DMS153 treated with DMSO at 0.1 percent for 48 hours (cell line): ENCODE measurements around the gene SYNE1.
"Not testable (repeated sequence)": the region's sequence is repeated elsewhere in the genome, so short reads cannot be mapped to it uniquely, and the experiment has no call there.

Source experiments
- DNase-seq: peaks from one replicate; lab custom pipeline; 2025; ENCODE audit not compliant: unreplicated experiment; lab: John Stamatoyannopoulos, UW

SYNE1 gene

DNA sequence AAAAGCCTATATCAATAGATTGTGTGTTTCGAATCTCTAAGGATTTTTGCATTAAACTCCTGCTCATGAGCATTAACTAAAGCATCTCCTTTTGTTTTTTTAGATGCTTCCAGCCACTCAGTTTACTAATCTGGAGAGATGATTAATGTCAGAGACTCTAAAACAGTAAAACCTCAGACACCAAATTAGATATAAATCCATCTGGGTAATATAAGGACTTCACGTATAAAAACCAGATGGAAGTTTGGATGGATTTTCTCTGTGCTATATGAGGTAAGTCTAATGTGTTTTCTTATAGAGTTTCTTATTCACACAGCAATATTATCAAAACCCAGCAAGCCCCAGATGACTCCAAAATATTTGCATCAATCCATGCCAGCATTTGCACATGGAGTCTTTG, 137.2 kb downstream of the SYNE1 start:
- DNase-seq = no peak

DNA sequence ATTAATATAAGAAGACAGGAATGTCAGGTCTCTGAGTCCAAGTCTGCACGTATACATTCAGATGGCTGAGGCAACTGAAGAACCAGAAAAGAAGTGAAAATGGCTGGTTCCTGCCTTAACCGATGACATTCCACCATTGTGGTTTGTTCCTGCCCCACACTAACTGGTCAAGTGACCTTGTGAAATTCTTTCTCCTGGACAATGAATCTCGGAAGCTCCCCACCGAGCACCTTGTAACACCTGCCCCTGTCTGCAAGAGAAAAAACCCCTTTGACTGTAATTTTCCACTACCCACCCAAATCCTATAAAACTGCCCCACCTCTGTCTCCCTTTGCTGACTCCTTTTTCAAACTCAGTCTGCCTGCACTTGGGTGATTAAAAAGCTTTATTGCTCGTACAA, 140.4 kb downstream of the SYNE1 start:
- DNase-seq = no peak

DNA sequence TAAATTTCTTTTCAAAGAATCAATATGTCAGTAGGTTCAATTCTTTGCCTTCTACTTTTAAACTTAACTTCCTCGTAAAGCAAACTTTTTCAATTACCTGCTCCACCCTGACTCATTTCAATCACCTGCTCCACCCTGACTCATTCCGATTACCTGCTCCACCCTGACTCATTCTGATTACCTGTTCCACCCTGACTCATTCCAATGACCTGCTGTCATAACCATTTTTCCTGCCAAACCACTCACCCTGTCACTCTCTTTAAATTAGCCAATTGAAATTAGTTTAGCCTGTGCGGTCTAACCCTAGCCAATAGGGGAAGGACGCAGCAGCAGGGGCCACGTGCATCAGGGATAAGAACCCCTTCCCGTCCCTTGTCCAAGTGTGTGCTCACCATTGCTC, 141.7 kb downstream of the SYNE1 start:
- DNase-seq = not testable (repeated sequence)

DNA sequence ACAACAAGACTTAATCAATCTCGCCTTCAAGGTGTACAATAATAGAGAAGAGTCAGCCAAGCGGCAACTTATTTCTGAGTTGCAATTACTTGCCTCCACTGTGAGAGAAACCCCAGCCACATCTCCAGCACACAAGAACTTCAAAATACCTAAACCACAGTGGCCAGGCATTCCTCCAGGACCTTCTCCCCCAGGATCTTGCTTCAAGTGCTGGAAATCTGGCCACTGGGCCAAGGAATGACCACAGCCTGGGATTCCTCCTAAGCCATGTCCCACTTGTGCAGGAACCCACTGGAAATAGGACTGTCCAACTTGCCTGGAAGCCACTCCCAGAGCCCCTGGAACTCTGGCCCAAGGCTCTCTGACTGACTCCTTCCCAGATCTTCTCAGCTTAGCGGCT, 144.9 kb downstream of the SYNE1 start:
- DNase-seq = not testable (repeated sequence)

DNA sequence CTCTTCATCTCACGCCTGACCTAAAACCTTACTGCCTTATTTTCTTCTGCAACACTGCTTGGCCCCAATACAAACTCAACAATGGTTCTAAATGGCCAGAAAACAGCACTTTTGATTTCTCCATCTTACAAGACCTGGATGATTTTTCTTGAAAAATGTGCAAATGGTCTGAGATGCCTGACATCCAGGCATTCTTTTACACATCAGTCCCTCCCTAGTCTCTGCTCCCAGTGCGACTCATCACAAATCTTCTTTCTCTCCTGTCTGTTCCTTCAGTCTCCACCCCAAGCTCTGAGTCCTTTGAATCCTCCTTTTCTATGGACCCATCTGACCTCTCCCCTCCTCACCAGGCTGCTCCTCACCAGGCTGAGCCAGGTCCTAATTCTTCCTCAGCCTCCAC, 145.7 kb downstream of the SYNE1 start:
- DNase-seq = not testable (repeated sequence)

DNA sequence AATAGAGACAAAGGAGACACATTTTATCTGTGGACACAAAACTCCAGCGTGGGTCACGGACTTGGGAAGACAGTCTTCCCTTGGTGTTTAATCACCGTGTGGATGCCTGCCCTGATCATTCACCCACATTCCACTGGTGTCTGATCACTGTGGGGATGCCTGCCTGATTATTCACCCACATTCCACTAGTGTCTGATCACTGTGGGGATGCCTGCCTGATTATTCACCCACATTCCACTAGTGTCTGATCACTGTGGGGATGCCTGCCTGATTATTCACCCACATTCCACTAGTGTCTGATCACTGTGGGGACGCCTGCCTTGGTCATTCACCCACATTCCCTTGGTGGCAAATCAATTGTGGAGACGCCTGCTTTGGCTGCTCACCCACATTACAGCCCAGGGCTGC, 146.2 kb downstream of the SYNE1 start:
- not testable (repeated sequence) for DNase-seq

DNA sequence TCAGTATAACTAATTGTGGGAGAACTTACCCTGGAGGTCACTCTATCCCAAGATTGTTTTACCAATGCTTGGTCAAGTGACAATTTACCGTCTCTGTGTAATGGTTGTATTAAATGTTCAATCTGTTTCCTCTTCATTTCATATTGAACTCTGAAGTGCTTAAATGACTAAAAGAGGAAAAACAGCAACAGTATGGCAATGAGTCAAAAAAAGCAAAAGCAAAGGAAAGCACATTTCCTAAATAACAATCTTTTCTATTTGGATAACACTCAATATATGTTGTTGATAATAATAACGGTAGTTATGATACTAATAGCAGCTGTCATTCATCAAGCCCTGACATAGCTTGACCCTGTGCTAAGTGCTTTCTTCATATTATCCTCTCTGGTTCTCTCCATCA, 152.4 kb downstream of the SYNE1 start:
- no peak for DNase-seq

DNA sequence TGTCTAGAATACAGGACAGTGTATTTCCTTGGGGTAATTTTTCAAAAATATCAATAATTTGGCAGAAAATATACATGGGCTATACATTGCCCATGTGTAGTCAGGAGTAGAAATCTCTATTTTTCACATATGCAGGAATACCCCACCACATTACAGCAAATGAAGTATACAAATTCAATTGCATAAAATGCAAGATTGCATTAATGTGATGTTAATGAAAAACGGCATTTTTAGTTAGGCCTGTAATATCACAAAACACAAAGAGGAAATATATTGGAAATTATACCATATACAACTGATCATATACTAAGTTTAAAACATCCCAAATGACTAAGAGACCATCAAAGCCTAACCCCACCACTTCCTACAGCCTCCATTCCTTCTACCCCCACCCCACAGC, 154.9 kb downstream of the SYNE1 start:
- DNase-seq = no peak

DNA sequence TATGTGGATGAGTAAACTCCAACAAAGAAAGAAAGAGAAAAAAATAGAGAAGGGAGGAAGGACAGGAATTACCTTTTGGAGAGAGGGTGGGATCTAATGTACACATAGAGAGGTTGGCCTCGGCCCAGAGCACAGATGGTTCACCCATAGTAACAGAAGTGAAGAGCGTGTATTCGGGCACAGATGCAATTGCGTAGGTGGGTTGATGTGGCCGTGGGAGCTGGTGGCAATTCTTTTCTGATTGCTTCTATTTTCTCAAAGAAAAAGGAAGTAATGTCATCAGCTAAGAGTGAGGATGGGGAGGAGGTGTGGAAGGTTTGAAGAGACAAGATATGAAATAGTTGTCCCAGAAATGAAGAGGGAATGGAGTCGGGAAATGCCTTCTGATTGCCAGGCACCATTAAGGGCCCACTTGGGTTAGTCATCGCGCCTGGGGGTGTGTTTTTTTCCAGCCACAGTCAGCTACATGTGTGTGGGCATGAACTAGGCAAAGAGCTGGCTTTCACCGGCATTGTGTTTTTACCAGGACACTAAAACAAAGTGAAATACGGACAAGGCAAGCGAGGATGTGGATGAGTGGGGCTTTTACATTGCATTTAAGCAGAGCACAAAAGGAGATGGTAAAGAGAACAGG, 158.7 kb downstream of the SYNE1 start:
- DNase-seq = no peak

DNA sequence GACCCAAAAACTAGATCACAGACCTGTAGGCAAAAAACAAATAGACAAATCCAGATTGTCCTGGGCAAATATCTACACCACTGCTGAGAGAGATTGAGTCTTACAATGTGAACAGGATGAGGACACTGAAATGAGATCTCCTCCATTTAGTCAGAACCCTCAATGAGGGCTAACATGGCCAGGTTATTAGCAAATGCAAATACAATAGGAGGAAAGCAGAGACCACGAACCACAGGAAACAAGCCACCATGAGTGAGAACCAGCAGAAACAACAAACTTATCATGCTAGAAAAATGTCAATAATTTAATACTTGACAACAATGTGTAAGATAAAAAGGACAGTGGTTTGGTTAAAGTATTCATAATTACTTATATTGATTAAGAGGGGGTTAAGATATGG, 162.8 kb downstream of the SYNE1 start:
- DNase-seq = no peak

DNA sequence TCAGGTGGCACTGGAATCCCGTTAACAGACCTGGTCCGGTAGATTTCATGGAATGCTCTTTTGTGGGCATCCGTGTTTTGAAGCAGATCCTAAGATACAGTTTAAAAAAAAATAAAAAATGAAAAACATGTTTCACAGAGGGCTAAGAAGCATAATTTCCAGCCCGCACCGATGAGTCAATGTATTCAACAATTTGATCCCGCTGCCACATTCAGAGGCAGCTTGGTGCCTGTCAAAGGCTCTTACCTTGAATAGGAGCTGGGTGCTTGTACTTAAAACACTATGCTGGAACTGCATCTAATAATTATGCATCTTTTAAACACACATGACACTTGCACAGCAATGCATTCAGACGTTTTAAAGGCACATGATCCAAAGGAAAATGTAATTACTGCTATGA, 164.8 kb downstream of the SYNE1 start:
- no peak for DNase-seq

DNA sequence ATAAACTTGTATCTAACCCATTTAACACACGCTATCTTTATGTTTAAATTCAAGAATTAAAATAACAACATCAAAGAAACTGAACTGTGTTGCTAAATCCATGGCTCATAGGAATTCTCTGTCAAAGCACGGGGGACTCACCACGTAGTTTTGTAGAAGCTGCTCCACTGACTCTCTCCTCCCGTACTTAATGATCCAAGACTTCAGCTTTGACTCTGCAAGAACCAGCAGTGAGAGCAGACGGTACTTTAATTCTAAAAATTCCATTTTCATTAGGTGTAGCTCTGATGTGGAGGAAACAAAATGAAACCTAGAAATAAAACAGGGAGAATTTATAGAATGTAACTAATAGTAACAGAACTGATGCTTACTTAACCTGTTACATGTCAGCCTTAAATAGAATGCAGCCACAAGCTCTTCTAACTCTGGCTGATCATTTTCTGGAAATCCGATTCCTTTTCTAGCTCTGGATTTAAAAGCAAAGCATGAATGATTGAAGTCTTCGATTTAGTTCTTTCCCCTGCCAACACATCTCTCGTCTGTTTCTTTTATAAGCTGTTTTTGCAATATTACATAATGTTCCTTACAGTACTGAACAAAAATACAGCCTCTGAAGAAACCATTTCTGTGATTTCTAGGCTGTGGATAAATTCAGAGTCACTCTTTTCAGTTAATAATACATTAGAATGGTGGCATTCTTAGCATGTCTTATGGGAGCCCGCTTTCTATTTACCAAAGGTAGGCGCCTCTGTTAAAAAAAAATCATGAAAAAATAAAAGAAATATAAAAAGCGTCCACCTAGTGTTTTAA, 165.5 kb downstream of the SYNE1 start:
- DNase-seq = no peak

DNA sequence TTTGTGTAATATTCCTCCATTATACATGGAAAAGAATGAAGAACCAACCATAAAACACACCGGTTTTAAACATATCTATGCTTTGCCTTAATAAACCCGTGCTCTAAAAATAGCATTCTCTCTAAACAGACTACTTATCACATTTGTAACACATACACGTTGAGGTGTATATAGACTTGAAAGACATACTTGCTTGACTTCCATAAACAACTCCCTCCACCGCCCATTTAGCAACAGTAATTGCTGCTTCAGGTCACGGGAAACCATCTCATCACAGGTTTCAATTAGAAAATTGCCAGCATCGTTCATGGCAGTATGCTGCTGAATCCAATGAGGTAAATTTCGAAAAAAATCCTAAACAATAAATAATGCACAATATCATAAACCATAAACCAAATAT, 174.0 kb downstream of the SYNE1 start:
- no peak for DNase-seq

DNA sequence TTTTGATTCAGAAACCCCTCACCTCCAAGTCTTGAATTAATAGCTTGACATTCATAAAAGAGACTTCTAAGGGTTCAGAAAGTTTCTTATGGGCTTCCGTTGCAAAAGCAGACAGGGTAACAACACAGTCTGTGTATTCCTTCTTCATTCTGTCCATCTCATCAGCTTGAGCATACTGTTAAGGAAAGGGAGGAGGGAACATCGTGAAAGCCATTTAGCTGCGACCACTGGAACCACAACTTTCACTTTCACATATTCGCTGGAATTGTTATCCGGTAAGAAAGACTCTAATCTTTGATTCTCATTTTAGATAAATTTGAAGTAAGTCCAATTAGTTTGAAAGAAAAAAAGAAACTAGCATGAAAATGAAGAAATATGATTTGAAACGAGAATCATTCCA, 174.4 kb downstream of the SYNE1 start:
- no peak for DNase-seq

DNA sequence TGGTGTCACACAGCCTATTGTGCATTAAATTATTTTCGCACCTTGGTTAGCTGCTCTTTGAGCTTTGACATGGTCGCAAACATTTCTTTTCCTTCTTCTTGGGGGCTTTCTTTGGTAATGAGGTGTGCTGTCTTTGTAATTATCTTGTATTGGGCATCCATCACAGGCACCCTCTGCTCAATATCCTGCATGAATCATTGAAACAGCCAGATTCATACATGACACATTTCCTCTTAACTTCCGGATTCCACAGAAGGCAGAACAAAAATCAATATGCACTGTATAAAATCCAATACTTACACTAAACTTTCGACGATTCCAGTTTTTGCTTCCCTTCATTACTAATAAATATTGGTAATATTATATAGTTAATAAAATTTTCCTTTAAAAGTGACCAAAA, 175.6 kb downstream of the SYNE1 start:
- no peak for DNase-seq

DNA sequence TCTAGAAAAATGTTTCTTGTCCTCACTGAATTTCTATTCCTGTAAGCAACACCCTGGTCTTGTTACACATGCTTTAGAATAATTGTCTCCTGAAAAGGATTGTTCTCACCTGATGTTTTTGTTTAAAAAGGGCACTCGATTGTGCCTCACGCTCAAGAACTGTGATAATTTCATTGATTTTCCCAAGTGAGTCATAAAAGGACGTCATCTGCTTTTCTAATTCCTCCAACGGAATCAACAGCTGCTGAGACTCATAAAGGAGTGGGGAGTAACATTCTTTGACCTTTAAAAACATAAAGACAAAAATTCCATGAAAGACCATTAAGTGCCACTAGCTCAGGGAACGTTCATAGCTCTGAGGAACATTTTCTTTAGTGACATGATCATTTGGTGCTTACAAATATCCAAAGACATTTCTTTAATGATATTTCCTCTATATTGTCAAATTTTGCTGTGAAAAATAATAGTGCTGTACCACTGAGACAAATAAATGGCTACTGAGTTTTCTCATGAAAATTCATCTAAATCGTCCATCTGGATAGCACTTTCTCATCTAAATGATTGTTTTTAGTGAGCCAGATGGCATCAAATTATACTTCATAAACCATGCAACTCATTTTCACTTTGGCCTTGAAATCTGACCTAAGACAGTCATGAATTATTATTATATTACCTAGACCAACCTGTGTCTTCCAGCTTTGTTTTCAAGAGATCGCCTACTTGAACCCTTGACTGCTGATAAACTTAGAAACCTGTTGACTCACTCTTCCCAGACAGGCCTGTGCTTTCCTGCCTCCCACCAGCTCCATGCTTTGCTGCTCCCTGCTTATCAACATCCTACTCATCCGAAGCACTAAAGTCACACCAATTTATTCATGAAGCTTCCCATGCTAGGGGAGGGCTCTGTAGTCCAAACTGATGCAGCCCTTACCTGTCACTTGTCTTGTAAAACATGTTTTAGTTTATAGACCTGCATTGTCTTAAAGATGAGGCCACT, 178.2 kb downstream of the SYNE1 start:
- DNase-seq = no peak

DNA sequence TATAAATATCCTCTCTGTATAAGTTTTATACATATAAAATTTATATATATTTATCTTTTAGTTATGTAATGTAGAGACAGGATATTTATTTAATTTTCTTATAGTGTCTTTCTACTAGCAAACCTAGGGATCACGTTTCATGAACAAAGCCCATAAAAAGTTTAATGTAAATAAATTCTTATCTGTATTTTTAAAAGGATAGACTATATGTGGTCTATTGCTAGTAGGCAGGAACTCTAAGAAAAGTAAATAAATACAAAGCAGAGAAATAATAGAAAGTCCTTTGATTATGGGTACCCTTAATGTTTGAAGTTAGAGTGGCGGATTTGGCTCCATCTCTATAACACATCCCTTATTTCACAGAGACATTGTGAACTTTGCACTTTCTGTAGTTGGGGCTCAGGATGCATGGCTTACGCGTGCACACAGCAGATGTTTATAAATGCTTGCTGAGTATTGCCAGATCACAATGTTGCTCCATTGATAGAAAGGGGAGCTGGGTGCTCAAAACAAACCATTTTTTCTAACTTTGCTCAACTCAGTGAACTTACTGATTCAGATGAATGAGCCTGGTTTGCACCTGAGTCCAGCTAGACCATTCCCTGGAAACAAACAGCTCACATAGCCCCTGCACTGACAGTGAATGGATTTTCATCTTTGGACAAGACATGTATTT, 179.1 kb downstream of the SYNE1 start:
- DNase-seq = no peak

DNA sequence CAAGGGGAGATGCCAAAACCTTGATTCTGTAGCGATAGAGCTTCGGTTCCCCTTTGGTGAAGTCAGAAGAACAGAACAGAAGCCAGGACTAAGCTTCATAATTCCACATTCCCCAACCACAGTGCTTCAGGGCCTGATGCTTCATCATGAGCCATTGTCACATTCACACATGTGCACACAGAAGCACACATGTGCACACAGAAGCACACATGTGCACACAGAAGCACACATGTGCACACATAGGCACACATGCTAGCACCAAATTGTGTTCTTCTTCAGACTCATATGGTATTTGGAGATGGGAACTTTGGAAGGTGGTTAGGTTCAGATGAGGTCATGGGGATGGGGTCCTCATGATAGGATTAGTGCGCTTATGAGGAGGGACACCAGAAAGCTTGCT, 183.2 kb downstream of the SYNE1 start:
- no peak for DNase-seq

DNA sequence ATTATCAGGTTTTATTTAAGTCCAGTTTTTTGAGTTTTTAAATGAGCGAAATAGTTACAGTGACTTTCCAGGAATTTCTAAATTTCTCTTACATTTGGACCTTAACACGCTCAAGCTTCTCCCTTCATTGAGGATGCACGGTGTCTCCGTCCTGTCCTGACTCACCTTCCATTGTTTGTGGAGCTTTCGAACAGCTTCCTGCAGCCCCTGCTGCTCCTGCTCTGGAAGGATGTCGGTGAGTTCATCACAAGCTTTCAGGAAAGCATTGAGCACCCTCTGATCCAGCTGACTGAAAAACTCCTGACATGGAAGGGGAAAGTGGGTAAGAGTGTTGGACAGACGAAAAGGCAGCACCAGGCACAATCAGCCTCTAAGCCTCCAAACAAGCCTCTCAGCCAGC, 183.7 kb downstream of the SYNE1 start:
- no peak for DNase-seq

DNA sequence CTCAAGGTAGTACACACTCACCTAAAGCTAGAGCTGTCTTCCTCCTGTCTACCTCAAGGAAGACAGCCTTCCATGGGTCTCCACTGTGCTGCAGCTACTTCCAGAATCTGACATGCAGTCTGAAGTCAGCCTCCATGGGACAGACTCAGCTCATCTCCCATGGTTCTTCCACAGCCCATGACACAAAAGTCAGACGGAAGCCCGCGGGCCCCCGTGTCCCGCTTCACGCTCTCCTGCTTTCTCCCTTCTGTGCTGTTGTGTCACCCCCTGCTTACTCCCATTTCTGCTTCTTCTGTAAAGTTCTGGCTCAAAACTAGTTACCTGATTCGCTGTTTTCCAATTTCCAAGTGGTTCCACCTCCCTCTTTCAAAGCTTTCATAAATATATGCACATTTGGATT, 184.5 kb downstream of the SYNE1 start:
- DNase-seq = no peak

DNA sequence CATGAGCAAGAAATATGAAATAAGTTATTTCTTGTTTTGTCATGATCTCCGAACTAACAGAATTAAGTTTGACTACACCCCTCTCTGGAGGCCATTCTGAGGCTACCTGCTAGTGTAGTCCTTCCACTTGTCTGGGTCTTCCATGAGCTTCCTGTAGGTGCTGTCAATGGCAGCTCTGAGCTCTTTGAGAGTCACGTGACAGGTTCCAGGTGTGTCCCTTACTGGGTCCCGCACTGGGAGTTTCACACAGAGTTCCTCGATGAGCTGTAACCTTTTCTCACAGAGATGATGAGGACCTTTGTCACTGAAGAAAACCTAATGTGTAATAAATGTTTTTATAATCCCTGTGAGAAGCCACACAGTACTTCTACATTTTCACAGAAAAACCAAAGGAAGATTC, 186.6 kb downstream of the SYNE1 start:
- no peak for DNase-seq
